Measurements from ENCODE around the gene TNFRSF14. TPM values are rescaled to one million over a fixed set of nuclear protein-coding genes. Genes with fewer than 3 reads are reported as not detected.
"Not testable (repeated sequence)": the region's sequence is repeated elsewhere in the genome, so short reads cannot be mapped to it uniquely, and the experiment has no call there.

TNFRSF14 gene
- total RNA-seq, 1 donor from 2014 or later: 0.26 TPM

DNA sequence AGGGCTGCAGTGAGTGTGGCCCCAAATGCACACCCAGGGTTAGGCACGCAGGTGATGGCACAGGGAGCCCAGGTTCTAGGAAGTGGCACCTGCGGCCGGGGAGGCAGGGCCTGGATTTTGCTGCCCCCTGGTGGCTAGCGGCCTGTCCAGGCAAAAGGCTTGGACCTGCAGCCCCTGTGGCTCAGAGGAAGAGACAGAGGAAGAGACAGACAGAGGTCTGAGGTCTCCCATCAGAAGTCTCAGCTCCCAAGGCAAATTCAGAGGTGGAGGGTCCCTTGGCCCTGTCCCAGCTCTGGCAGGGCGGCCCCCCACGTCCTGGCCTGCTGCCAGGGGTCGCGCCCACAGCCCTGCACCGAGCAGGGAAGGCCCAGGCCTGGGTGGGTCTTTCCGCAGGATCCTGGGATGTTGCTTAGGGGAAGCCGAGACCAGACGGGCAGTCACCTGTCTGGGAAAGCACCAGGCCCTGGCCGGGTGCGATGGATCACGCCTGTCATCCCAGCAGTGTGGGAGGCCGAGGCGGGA is 8.0 kb upstream of the TNFRSF14 start:
- Mint-ChIP-seq H3K36me3 (ENCODE audit: low read depth, unreplicated experiment) (no peaks in the 10 kb centered on the region), H3K4me3 (ENCODE audit: unreplicated experiment) (no peak overlapping the region), H3K27ac (ENCODE audit: unreplicated experiment) (no peak overlapping the region), H3K27me3 (ENCODE audit: unreplicated experiment) (peaks cover 2% of the 10 kb centered on the region), H3K4me1 (ENCODE audit: unreplicated experiment) (no peaks in the 10 kb centered on the region), H3K9me3 (ENCODE audit: unreplicated experiment) (no peaks in the 10 kb centered on the region)
- DNase-seq (ENCODE audit: low spot score): peak; percentile 84
- TF ChIP-seq, protein P1, sequence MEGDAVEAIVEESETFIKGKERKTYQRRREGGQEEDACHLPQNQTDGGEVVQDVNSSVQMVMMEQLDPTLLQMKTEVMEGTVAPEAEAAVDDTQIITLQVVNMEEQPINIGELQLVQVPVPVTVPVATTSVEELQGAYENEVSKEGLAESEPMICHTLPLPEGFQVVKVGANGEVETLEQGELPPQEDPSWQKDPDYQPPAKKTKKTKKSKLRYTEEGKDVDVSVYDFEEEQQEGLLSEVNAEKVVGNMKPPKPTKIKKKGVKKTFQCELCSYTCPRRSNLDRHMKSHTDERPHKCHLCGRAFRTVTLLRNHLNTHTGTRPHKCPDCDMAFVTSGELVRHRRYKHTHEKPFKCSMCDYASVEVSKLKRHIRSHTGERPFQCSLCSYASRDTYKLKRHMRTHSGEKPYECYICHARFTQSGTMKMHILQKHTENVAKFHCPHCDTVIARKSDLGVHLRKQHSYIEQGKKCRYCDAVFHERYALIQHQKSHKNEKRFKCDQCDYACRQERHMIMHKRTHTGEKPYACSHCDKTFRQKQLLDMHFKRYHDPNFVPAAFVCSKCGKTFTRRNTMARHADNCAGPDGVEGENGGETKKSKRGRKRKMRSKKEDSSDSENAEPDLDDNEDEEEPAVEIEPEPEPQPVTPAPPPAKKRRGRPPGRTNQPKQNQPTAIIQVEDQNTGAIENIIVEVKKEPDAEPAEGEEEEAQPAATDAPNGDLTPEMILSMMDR (IDR thresholded peaks at IDR 0.05; ENCODE audit: unreplicated experiment): peak; percentile 82

DNA sequence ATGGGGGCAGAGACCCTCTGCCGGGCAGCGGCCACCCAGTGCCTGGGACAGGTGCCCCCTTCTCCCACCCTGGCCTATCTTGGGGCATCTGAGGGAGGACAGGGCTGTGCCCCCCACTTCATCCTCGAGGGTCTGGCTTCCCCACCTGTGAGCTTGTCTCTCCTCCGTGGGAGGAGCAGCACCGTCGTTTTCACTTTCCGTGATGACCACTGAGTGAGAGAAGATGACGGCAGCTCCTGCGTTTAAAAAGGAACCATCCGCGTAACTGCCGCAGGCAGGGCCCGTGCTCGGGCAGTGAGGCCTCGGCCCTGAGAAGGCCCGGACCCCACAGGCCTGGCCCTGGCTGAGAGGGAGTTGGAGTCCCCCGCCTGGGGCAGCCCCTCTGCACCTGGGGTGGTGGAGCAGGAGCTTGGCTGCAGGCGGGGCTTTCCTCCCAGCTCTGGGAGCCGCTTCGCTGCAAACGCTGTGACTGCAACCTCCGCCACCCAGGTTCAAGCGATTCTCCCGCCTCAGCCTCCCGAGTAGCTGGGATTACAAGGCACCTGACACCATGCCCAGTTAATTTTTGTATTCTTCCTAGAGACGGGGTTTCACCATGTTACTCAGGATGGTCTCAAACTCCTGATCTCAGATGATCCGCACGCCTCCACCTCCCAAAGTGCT is 6.7 kb upstream of the TNFRSF14 start:
- H3K27ac Mint-ChIP-seq (ENCODE audit: unreplicated experiment); H3K4me1 Mint-ChIP-seq (ENCODE audit: unreplicated experiment); H3K9me3 Mint-ChIP-seq (ENCODE audit: unreplicated experiment); DNase-seq (ENCODE audit: low spot score); H3K4me3 Mint-ChIP-seq (ENCODE audit: unreplicated experiment); H3K36me3 Mint-ChIP-seq (ENCODE audit: low read depth, unreplicated experiment); H3K27me3 Mint-ChIP-seq (ENCODE audit: unreplicated experiment): not testable (repeated sequence)

DNA sequence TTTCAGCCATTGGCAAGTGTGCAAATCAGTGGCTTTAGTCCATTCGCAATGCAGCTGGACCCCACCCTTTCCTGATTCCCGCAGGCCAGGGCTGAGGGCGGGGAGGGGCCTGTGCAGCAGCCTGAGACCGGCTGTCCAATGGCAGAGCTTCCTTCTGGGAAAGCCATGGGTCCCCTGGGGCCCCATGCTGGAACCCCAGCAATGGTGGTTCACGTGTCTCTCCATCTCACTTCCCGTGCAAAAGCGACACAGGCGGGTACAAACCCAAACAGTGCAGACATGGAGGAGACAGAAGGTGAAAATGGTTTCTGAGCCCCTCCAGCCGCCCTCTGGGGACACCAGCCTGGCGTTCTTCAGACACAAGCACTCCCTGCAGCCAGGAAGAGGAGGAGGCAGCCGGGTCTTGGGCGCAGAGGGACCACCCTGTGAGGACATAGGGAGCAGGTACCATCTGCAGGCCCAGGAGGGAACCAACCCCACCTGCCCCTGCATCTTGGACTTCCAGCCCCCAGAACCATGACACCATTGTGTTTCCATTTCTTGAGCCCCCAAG is 5.8 kb upstream of the TNFRSF14 start:
- H3K4me1 Mint-ChIP-seq (ENCODE audit: unreplicated experiment); DNase-seq (ENCODE audit: low spot score); H3K36me3 Mint-ChIP-seq (ENCODE audit: low read depth, unreplicated experiment); H3K27me3 Mint-ChIP-seq (ENCODE audit: unreplicated experiment); H3K9me3 Mint-ChIP-seq (ENCODE audit: unreplicated experiment); H3K4me3 Mint-ChIP-seq (ENCODE audit: unreplicated experiment); H3K27ac Mint-ChIP-seq (ENCODE audit: unreplicated experiment): not testable (repeated sequence)

DNA sequence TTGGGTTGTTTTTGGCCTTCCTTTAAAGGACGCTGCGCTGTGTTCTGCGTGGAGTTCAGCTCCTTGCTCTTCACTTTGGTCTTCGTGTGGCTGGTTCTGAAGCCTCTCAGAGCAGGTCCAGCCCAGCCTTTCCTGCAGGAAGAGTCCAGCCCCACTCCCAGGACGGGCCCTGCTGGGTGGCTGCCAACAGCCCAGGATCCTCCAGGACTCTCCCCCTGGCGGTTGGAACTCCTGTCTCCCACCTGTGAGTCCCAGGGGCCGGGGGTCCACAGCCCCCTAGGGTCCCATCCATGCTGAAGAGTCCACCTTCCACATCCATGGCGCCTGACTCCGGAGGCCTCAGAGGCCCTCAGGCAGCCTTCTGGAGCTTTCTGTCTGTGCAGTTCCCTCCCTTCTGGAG is 4.6 kb upstream of the TNFRSF14 start:
- not testable (repeated sequence) for H3K4me1 Mint-ChIP-seq (ENCODE audit: unreplicated experiment); DNase-seq (ENCODE audit: low spot score); H3K36me3 Mint-ChIP-seq (ENCODE audit: low read depth, unreplicated experiment); H3K9me3 Mint-ChIP-seq (ENCODE audit: unreplicated experiment); H3K27me3 Mint-ChIP-seq (ENCODE audit: unreplicated experiment); H3K27ac Mint-ChIP-seq (ENCODE audit: unreplicated experiment); H3K4me3 Mint-ChIP-seq (ENCODE audit: unreplicated experiment)

DNA sequence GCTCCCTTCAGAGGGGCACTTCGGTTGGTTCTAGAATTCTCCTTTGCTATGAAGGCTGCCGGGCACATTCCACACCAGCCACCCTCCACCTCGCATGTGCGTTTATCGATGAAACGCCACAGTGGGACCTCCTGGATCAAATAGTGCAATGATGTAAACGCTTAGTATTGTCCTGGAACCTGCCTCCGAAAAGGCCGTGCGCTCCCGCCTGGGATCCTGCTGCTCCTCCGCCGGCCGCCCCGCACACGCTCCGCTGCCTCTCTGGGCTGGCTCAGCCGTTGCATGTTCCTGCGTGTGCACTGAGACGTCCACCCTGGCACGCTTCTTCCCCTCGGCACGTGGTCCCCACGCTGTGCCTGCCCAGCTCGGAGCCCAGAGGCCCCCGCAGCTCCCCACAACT is 4.0 kb upstream of the TNFRSF14 start:
- H3K4me1 Mint-ChIP-seq (ENCODE audit: unreplicated experiment): no peaks in the 10 kb centered on the region
- H3K36me3 Mint-ChIP-seq (ENCODE audit: low read depth, unreplicated experiment): no peaks in the 10 kb centered on the region
- no peaks in the 10 kb centered on the region for H3K9me3 Mint-ChIP-seq (ENCODE audit: unreplicated experiment)
- H3K27me3 Mint-ChIP-seq (ENCODE audit: unreplicated experiment): peaks cover 7% of the 10 kb centered on the region
- DNase-seq (ENCODE audit: low spot score): no peak
- H3K4me3 Mint-ChIP-seq (ENCODE audit: unreplicated experiment): no peak overlapping the region
- TF ChIP-seq, protein P1 (IDR thresholded peaks at IDR 0.05; ENCODE audit: unreplicated experiment): no peak
- H3K27ac Mint-ChIP-seq (ENCODE audit: unreplicated experiment): no peak overlapping the region

DNA sequence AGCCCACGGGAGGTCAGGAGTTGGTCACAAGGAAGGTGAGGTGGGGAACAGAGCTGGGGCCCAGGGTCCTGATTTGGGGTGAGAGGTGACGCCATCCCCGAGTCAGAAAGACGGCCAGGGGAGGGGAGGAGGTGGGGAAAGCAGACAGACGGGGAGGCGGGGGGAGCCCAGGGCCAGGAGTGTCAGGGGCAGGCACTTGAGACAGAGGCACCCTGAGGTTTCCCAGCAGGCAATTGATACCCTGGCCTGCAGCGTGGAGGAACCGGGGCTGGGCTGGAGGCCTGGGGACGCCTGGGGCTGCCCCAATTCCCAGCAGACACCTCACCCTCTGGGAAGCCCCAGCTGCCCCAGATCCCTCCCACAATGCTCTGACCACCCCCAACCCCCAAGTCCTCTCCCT is 3.1 kb upstream of the TNFRSF14 start:
- not testable (repeated sequence) for H3K4me3 Mint-ChIP-seq (ENCODE audit: unreplicated experiment); H3K27ac Mint-ChIP-seq (ENCODE audit: unreplicated experiment); H3K4me1 Mint-ChIP-seq (ENCODE audit: unreplicated experiment); H3K36me3 Mint-ChIP-seq (ENCODE audit: low read depth, unreplicated experiment); H3K9me3 Mint-ChIP-seq (ENCODE audit: unreplicated experiment); DNase-seq (ENCODE audit: low spot score); H3K27me3 Mint-ChIP-seq (ENCODE audit: unreplicated experiment)
